Measurements from ENCODE around the gene HSD17B4. TPM values are rescaled to one million over a fixed set of nuclear protein-coding genes. Genes with fewer than 3 reads are reported as not detected.

Gene HSD17B4
- total and polyA plus RNA-seq, 2 experiments from 2014 or later: 326 to 332 TPM

DNA sequence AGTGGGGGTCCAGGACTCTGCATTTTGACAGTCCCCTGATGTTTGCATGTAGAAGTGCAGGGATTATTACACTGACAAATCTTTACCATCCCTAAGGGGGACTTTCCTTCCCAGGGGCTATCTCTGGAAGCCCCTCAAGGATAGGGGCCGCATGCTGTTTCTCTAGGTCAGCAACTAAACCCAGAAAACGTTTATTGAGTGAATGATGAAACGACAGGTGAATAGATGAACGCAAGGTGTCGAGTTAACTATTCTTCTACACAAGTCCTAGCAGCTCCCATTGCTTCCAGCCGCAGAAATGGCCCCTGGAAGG lies 281 bp upstream of the HSD17B4 start:
- DNase-seq (ENCODE audit: low spot score): no peak
- H3K9me3 Mint-ChIP-seq: peaks cover 31% of the 10 kb centered on the region
- Histone ChIP-seq H3K27me3 (ENCODE audit: insufficient read depth) (no peaks in the 10 kb centered on the region), H3K4me3 (peak overlapping the region; percentile 88), H3K79me2 (replicated peaks; ENCODE audit: insufficient read depth) (peaks cover 42% of the 10 kb centered on the region), H2AFZ (peak overlapping the region; percentile 84; the same call in 1 of the 2 replicates), H3K27ac (ENCODE audit: low read depth) (peak overlapping the region; percentile 95; the same call in 1 of the 2 replicates), H3K4me2 (peak overlapping the region; percentile 95), H3K4me1 (ENCODE audit: insufficient read depth) (peaks cover 34% of the 10 kb centered on the region), H3F3A (replicated peaks; ENCODE audit: low read depth) (peaks cover 6% of the 10 kb centered on the region; the same call in 1 of the 2 replicates), H3K9me2 (ENCODE audit: insufficient read depth) (no peaks in the 10 kb centered on the region), H3K36me3 (ENCODE audit: insufficient read depth) (no peaks in the 10 kb centered on the region), H4K20me1 (replicated peaks; ENCODE audit: insufficient read depth) (no peaks in the 10 kb centered on the region)
- no peak for ATAC-seq
- H3K36me3 Mint-ChIP-seq (ENCODE audit: low read depth): peaks cover 37% of the 10 kb centered on the region
- H3K4me1 Mint-ChIP-seq: peaks cover 36% of the 10 kb centered on the region
- H3K27ac Mint-ChIP-seq: peak overlapping the region; percentile 98; the same call in 1 of the 2 replicates
- H3K27me3 Mint-ChIP-seq (ENCODE audit: insufficient read depth, low read depth, poor library complexity): peaks cover 4% of the 10 kb centered on the region
- peak overlapping the region; percentile 88 for H3K4me3 Mint-ChIP-seq
- TF ChIP-seq STAT1 (IDR thresholded peaks at IDR 0.05; ENCODE audit: unreplicated experiment) (no peak), CREB1 (CRISPR knock-in tag; IDR thresholded peaks at IDR 0.05; ENCODE audit: low read depth) (no peak), JUNB (IDR thresholded peaks at IDR 0.05; ENCODE audit: unreplicated experiment) (no peak), NANOG (IDR thresholded peaks at IDR 0.05; ENCODE audit: borderline replicate concordance) (no peak), ZNF331 (CRISPR knock-in tag; IDR thresholded peaks at IDR 0.05; ENCODE audit: low read depth) (no peak), ZNF114 (CRISPR knock-in tag; IDR thresholded peaks at IDR 0.05) (no peak), EZH2 (IDR thresholded peaks at IDR 0.05; ENCODE audit: low read depth, unreplicated experiment) (no peak), EZH2phosphoT487 (IDR thresholded peaks at IDR 0.05; ENCODE audit: unreplicated experiment) (no peak), POLR2AphosphoS5 (IDR thresholded peaks at IDR 0.05; ENCODE audit: low read depth) (no peak)
- TF ChIP-seq, protein P1, sequence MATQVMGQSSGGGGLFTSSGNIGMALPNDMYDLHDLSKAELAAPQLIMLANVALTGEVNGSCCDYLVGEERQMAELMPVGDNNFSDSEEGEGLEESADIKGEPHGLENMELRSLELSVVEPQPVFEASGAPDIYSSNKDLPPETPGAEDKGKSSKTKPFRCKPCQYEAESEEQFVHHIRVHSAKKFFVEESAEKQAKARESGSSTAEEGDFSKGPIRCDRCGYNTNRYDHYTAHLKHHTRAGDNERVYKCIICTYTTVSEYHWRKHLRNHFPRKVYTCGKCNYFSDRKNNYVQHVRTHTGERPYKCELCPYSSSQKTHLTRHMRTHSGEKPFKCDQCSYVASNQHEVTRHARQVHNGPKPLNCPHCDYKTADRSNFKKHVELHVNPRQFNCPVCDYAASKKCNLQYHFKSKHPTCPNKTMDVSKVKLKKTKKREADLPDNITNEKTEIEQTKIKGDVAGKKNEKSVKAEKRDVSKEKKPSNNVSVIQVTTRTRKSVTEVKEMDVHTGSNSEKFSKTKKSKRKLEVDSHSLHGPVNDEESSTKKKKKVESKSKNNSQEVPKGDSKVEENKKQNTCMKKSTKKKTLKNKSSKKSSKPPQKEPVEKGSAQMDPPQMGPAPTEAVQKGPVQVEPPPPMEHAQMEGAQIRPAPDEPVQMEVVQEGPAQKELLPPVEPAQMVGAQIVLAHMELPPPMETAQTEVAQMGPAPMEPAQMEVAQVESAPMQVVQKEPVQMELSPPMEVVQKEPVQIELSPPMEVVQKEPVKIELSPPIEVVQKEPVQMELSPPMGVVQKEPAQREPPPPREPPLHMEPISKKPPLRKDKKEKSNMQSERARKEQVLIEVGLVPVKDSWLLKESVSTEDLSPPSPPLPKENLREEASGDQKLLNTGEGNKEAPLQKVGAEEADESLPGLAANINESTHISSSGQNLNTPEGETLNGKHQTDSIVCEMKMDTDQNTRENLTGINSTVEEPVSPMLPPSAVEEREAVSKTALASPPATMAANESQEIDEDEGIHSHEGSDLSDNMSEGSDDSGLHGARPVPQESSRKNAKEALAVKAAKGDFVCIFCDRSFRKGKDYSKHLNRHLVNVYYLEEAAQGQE (IDR thresholded peaks at IDR 0.05; ENCODE audit: unreplicated experiment): no peak
- TF ChIP-seq, protein P2, sequence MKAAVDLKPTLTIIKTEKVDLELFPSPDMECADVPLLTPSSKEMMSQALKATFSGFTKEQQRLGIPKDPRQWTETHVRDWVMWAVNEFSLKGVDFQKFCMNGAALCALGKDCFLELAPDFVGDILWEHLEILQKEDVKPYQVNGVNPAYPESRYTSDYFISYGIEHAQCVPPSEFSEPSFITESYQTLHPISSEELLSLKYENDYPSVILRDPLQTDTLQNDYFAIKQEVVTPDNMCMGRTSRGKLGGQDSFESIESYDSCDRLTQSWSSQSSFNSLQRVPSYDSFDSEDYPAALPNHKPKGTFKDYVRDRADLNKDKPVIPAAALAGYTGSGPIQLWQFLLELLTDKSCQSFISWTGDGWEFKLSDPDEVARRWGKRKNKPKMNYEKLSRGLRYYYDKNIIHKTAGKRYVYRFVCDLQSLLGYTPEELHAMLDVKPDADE (IDR thresholded peaks at IDR 0.05): no peak
- TF ChIP-seq, protein P3, sequence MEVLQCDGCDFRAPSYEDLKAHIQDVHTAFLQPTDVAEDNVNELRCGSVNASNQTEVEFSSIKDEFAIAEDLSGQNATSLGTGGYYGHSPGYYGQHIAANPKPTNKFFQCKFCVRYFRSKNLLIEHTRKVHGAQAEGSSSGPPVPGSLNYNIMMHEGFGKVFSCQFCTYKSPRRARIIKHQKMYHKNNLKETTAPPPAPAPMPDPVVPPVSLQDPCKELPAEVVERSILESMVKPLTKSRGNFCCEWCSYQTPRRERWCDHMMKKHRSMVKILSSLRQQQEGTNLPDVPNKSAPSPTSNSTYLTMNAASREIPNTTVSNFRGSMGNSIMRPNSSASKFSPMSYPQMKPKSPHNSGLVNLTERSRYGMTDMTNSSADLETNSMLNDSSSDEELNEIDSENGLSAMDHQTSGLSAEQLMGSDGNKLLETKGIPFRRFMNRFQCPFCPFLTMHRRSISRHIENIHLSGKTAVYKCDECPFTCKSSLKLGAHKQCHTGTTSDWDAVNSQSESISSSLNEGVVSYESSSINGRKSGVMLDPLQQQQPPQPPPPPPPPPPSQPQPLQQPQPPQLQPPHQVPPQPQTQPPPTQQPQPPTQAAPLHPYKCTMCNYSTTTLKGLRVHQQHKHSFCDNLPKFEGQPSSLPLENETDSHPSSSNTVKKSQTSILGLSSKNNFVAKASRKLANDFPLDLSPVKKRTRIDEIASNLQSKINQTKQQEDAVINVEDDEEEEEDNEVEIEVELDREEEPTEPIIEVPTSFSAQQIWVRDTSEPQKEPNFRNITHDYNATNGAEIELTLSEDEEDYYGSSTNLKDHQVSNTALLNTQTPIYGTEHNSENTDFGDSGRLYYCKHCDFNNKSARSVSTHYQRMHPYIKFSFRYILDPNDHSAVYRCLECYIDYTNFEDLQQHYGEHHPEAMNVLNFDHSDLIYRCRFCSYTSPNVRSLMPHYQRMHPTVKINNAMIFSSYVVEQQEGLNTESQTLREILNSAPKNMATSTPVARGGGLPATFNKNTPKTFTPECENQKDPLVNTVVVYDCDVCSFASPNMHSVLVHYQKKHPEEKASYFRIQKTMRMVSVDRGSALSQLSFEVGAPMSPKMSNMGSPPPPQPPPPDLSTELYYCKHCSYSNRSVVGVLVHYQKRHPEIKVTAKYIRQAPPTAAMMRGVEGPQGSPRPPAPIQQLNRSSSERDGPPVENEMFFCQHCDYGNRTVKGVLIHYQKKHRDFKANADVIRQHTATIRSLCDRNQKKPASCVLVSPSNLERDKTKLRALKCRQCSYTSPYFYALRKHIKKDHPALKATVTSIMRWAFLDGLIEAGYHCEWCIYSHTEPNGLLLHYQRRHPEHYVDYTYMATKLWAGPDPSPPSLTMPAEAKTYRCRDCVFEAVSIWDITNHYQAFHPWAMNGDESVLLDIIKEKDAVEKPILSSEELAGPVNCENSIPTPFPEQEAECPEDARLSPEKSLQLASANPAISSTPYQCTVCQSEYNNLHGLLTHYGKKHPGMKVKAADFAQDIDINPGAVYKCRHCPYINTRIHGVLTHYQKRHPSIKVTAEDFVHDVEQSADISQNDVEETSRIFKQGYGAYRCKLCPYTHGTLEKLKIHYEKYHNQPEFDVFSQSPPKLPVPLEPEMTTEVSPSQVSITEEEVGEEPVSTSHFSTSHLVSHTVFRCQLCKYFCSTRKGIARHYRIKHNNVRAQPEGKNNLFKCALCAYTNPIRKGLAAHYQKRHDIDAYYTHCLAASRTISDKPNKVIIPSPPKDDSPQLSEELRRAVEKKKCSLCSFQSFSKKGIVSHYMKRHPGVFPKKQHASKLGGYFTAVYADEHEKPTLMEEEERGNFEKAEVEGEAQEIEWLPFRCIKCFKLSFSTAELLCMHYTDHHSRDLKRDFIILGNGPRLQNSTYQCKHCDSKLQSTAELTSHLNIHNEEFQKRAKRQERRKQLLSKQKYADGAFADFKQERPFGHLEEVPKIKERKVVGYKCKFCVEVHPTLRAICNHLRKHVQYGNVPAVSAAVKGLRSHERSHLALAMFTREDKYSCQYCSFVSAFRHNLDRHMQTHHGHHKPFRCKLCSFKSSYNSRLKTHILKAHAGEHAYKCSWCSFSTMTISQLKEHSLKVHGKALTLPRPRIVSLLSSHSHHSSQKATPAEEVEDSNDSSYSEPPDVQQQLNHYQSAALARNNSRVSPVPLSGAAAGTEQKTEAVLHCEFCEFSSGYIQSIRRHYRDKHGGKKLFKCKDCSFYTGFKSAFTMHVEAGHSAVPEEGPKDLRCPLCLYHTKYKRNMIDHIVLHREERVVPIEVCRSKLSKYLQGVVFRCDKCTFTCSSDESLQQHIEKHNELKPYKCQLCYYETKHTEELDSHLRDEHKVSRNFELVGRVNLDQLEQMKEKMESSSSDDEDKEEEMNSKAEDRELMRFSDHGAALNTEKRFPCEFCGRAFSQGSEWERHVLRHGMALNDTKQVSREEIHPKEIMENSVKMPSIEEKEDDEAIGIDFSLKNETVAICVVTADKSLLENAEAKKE (CRISPR knock-in tag; IDR thresholded peaks at IDR 0.05): no peak
- TF ChIP-seq, protein P4, sequence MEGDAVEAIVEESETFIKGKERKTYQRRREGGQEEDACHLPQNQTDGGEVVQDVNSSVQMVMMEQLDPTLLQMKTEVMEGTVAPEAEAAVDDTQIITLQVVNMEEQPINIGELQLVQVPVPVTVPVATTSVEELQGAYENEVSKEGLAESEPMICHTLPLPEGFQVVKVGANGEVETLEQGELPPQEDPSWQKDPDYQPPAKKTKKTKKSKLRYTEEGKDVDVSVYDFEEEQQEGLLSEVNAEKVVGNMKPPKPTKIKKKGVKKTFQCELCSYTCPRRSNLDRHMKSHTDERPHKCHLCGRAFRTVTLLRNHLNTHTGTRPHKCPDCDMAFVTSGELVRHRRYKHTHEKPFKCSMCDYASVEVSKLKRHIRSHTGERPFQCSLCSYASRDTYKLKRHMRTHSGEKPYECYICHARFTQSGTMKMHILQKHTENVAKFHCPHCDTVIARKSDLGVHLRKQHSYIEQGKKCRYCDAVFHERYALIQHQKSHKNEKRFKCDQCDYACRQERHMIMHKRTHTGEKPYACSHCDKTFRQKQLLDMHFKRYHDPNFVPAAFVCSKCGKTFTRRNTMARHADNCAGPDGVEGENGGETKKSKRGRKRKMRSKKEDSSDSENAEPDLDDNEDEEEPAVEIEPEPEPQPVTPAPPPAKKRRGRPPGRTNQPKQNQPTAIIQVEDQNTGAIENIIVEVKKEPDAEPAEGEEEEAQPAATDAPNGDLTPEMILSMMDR (conservative IDR thresholded peaks at IDR 0.05; ENCODE audit: low read depth in 2 of 2): no peak
